GM13976 (cell line): ENCODE data around the gene REEP6.
A peak's percentile ranks its signal among the peaks of the same experiment; 100 is the strongest.
"Not testable (repeated sequence)": the region's sequence is repeated elsewhere in the genome, so short reads cannot be mapped to it uniquely, and the experiment has no call there.

Experiments
- DNase-seq: peaks from one replicate; pipeline ENCODE4 v3.0.0; 2012; ENCODE audit warnings: low spot score
- in situ Hi-C: fragments of 300-500 bp; cut with MboI; formaldehyde crosslinking; loops from one replicate; pipeline ENCODE4 v1.12.0; 2022; ENCODE audit warnings: low sequenced_read_pairs, mixed read lengths, inconsistent platforms; ENCODE audit not compliant: unreplicated experiment
- TF ChIP-seq, protein P1 (sequence below): IDR thresholded peaks from 2 replicates; pipeline ENCODE4 v1.5.1; 2012; ENCODE audit warnings: borderline replicate concordance, mild to moderate bottlenecking; ENCODE audit not compliant: insufficient read depth; ENCODE audit errors: extremely low read depth, missing control alignments, control extremely low read depth

Gene REEP6

DNA sequence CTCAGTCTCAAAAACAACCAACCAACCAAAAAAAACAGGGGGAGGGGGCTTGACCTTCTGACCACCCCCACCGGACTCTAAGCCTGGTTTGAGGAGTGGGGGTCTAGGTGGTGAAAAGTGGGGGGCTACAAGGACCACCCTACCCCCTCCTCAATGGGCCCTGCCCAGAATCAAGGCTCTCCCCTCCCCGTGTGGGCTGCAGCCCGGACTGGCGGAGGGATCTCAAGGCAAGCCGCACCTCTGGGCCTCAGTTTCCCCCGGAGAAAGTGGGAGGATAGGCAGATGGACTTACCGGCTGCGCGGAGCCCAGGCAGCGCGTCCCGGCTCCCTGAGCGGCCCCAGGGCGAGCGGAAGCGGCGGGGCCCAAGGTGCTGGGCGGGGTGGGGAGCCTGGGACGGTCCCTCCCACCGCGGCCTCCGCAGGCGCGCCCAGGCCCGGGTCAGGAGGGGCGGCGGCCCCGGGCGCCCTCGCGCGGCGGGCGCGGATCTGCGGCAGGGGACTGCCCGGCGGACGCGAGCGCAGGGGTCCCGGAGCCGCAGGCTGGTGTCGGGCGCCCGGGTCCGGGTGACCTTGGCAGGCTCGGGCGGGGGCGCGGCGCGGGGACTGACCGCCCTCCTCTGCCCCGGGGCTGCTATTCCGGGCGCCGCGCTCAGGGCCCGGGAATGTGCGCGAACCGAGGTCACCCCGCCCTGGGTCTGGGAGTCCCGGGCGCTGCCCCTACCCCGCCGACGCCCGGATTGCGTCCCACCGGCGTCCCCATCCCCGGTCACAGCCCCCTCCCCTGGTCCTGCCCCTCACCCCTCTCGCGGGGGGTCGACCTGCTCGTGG, 21.9 kb downstream of the REEP6 start, which contains the start of gene ADAMTSL5:
Gene ADAMTSL5 (minus strand): TSS at position 349 of the 828 bp plus-strand sequence. CDS start 2,076 bp downstream, outside the sequence.
- in situ Hi-C loops: no loop called here
- TF ChIP-seq, protein P1, sequence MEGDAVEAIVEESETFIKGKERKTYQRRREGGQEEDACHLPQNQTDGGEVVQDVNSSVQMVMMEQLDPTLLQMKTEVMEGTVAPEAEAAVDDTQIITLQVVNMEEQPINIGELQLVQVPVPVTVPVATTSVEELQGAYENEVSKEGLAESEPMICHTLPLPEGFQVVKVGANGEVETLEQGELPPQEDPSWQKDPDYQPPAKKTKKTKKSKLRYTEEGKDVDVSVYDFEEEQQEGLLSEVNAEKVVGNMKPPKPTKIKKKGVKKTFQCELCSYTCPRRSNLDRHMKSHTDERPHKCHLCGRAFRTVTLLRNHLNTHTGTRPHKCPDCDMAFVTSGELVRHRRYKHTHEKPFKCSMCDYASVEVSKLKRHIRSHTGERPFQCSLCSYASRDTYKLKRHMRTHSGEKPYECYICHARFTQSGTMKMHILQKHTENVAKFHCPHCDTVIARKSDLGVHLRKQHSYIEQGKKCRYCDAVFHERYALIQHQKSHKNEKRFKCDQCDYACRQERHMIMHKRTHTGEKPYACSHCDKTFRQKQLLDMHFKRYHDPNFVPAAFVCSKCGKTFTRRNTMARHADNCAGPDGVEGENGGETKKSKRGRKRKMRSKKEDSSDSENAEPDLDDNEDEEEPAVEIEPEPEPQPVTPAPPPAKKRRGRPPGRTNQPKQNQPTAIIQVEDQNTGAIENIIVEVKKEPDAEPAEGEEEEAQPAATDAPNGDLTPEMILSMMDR: peak; percentile 49
- DNase-seq: peak; percentile 91

DNA sequence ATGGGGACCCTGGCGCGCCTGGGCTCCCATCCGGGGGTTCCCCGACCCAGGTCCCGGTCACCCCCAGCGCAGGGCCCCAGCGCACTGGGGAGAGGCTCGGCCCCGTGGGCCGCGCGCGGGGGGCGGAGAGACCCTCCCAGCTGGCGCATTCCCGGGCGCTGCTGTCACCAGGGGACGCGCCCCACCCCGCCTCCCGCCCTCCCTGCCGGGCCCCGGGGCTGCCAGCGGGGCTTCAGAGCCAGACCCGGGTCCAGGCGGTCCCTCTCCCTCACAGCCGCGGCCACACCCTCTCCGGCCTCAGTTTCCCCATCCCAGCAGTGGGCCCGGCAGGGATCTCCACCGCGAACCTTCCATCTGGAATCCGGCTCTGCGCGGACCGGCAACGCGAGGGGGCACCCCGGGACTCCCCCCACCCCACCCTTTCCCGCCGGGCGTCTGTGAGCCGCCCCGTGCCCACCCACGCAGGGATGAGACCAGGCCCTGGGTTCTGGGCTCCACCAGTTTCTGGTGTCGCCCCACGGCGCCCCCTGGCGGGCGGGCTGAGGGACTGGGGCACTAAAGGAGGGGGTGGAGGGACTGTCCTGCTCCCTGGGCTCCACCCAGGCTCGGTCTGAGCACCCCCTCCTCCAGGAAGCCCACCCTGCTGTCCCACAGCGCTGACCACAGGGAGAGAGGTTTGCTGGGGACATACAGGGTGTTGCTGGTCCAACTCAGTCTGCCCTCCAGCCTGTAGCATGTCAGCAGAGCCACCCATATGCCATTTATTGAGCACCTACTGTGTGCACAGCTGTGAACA, 22.7 kb downstream of the REEP6 start:
- in situ Hi-C loops: no loop called here
- peak; percentile 84 for DNase-seq
- TF ChIP-seq, protein P1: peak; percentile 68

DNA sequence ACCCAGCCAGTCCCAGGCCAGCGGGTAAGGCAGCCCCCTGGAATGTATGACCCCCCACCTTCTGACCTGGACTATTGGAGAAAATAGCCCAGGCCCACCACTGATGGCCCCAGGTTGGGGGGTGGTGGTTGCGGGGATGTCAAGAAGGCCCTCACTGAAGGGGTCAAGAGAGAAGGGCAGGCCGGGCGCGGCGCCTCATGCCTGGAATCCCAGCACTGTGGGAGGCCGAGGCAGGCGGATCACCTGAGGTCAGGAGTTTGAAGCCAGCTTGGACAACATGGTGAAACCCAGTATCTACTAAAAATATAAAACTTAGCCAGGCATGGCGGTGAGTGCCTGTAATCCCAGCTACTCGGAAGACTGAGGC, 23.3 kb downstream of the REEP6 start:
- no peak for DNase-seq
- in situ Hi-C loops: no loop called here
- TF ChIP-seq, protein P1: no peak

DNA sequence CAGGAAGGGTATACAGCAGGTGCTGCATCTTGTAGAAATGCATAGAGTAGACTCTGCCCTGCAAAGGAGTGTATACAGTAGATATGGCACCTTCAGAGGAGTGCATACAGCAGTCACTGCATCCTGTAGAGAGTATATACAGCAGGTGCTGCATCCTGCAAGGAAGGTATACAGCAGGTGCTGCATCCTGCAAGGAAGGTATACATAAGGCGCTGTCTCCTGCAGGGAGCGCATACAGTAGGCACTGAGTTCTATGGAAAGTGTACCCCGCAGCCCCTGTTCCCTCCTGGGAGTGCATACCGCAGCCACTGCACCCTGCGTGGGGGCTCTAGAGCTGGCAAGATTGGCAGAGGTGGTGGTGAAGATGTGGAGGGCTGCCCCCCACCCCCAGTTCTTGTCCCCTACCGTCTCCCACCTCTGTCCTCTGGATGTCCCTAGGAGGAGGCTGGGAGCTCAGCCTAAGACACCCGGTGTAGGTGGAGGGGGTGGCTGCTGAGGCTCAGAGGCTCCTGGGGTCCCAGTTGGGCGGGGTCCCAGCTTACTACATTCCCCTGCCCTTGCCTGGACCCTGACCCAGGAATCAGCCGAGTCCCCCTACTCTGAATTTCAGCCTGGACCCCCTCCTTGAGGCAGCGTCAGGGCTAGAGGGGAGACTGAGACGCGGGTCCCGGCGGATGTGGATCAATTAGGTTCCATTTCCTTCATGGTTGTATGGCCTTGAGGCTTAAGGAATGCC, 24.2 kb downstream of the REEP6 start:
- TF ChIP-seq, protein P1: no peak
- no peak for DNase-seq
- in situ Hi-C loops: no loop called here

DNA sequence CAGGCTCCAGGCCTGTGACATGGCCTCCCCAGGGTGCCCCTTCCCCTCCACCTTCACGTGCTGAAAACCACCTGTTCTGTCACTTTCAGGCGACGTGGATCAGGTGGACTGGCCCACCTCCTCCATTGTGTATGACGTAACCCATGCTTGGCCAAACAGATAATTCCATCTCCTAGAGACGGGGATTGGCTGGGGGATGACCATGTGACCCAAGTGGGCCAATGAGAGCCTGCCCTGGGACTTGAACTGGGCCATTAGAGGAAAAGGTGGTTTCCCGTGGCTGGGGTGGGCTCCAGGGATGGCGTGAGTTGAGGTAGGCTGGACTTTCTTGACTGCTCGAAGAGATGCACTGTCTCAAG, 25.4 kb downstream of the REEP6 start:
- no peak for DNase-seq
- in situ Hi-C loops: no loop called here
- TF ChIP-seq, protein P1: no peak

DNA sequence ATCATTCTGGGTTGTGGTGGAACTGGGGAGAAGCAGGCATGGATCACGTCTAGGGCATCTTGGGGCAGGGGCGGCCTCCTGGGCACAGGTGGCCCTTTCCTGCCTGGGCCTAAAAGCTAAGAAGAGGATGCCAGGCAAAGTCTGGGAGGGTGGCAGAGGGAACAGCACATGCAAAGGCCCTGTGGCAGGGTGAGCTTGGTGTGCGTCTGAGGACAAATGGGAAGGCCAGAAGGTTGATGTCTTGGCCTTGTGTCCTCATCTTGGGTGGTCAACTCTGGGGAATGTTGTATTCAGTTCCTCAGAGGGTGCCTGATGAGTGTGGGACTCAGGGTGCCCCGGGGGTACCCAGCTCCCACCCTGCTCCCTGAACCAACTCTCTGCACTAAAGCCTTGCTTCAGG, 27.5 kb downstream of the REEP6 start:
- TF ChIP-seq, protein P1: no peak
- no peak for DNase-seq

DNA sequence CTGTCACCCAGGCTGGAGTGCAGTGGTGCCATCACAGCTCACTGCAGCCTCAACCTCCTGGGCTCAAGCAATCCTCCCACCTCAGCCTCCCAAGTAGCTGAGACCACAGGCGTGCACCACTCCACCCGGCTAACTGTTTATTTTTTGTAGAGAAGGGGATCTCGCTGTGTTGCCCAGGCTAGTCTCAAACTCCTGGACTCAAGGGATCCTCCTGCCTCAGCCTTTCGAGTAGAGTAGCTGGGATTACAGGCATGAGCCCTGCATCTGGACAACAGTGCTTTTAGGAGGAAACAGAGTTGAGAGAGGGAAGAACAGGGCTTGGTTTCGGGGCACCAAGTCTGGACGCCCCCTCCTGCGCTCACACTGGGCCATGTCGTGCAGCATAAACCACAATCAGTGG, 28.8 kb downstream of the REEP6 start:
- DNase-seq, in situ Hi-C loops: not testable (repeated sequence)

More for the DNA sequence above, 27.5 kb downstream of the REEP6 start:
- in situ Hi-C loops: no loop called here
